NCI-H146 (cell line): ENCODE data around the gene IMPA2.
"Not testable (repeated sequence)": the region's sequence is repeated elsewhere in the genome, so short reads cannot be mapped to it uniquely, and the experiment has no call there.

ENCODE experiments used
- DNase-seq: peaks from one replicate; lab custom pipeline; 2025; lab: John Stamatoyannopoulos, UW

Gene IMPA2

DNA sequence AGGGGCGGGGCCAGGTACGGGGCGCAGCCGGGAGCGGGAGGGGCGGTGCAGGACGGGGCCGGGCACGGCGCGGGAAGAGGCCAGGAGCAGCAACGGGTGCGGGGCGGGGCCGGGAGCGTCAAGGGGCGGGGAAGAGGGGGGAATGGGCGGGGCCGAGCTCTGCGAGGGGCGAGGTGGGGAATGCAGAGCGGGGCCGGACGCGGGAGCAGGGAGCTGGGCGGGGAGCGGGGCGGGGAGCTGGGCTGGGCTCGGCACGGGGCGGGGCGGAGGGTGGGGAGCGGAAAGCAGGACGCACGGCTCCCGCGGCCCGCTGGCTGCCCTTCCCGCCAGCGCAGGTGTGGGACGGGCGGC lies at the start of gene IMPA2:
Gene IMPA2, plus strand, starts transcription at position 316 of the 351 bp plus-strand sequence. CDS start 163 bp downstream, outside the sequence.
- no peak for DNase-seq

DNA sequence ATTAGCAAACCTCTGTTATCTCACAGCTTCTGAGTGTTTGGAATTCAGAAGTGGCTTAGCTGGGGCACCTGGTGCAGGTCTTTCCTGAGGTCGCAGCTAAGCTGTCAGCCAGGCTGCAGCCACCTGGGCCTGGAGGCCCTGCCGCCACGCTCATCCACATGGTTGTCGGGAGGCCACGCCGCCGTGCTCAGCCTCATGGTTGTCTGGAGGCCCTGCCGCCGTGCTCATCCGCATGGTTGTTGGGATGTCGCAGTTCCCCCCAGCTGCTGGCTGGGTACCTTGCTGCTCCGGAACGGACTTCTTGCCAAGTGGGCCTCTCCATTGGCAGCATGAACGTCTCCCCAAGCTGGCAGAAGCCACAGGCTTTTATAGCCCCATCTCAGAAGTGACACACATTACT lies 48.9 kb upstream of the IMPA2 start:
- no peak for DNase-seq

DNA sequence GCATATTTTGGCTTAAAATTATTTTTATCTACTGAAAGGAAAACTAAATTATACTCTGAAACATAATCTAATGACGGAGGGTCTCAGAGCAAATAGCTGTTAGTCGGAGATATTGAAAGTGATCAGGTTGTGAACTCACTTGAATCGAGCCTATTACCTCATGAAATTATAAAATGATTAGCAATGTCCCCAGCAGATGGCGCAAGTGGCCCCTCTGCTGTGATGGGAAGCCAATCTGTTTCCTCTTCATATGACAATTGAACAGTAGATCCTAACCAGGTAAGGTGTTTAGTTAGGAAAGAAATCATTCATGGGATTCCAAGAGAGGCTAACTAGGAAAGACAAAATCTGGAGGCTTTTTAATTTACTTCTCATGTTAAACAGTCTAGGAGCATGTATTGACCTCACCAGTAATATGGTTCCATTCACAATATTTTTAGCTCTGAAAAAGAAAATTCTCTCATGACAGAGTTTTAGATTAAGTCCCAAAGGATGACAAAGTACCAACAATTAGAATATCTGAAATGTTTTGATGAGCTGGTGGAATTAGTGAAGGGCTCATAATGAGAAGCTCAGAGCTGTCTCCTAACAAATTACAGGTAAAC lies 43.3 kb upstream of the IMPA2 start:
- DNase-seq, result peak; percentile 78

DNA sequence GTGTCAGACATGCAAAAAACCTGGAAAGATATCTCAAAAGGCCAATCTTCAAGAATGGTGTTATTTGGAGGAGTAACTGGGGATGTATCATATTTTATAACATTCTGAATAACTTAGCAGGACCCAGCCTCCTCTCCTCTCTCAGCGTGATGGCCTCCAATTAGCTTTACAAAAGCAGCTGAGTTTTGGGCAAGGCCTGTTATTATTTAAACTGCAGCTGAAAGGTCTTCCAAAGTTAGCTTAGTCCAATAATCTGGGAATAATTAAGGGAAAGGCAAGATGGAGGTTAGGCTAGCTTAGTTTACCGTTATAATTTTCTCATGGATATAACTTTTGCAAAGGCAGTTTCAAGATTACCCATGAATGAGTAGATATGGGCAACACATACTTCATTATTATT lies 40.4 kb upstream of the IMPA2 start:
- DNase-seq, result no peak

DNA sequence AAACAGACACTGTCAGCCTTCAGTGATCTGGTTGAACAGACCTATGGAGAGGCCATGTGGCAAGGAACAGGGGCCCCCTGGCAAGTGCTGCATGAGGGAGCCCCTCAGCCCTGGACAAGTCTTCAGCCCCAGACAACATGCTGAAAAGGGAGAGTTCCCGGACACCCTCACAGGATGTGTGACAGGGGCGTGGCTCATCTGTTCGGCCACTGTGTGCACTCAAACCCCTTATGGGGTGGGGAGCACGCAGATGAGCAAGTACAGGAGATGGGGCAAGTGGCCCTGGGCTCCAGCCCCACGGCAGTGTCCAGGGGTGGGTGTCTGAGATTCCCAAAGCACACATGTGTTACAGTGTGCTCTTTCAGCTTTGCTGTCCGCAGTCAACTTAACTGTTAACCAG lies 37.8 kb upstream of the IMPA2 start:
- no peak for DNase-seq

DNA sequence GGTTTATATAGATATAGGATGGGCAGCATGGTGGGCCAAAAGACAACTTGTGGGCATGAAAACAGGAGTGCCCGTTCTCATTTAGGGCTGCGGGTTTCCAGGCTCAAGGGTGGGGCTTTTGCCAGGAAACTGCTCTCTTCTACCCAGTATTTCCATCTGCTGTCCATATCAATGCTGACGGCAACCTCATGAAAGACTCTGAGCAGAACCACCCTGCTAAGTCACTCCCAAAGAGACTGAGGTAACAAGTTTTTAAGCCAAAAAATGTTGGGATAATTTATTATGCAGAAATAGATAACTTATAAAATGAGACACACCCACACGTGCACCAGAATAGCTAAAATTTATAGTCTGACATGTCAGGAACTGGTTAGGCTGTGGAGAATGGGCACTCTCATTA lies 37.1 kb upstream of the IMPA2 start:
- DNase-seq, result no peak

DNA sequence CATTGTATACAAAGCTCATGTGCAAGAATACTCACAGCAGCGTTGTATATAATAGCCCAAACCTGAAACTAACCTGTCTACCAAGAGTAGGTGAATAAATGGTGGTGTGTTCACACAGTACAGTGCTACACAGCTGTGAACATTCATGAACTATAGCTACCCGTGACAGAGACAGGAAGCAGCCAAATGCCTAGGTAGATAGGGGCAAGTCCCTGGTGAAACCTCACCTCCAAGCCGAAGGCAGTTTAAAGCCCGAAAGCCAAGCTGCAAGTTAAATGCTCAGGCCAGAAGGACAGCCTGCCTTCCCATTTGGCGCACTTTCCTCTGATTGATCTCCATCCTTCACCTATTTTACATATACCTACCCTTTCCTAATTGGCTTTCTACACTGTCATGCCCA lies 36.5 kb upstream of the IMPA2 start:
- no peak for DNase-seq

DNA sequence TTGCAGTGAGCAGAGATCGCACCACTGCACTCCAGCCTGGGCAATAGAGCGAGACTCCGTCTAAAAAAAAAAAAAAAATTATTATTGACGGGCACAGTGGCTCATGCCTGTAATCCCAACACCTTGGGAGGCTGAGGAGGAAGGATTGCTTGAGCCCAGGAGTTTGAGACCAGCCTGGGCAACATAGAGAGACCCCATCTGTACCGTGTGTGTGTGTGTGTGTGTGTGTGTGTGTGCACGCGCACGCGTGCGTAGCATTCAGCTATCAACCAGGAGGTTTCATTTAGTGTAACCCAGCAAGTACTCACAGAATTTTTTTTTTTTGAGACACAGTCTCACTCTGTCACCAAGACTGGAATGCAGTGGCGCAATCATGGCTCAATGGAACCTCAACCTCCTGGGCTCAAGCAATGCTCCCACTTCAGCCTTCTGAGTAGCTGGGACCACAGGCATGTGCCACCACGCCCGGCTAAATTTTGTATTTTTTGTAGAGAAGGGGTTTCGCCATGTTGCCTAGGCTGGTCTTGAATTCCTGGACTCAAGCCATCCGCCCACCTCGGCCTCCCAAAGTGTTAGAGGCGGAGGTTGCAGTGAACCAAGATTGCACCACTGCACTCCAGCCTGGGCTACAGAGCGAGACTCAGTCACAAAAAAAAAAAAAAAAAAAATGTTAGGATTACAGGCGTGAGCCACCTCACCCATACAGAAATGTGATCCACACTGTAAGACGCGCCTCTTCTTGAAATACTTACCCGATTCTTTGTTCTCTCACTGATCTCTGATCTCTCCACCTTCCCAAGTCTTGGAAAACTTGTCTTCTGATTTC lies 35.3 kb upstream of the IMPA2 start:
- DNase-seq, result not testable (repeated sequence)

DNA sequence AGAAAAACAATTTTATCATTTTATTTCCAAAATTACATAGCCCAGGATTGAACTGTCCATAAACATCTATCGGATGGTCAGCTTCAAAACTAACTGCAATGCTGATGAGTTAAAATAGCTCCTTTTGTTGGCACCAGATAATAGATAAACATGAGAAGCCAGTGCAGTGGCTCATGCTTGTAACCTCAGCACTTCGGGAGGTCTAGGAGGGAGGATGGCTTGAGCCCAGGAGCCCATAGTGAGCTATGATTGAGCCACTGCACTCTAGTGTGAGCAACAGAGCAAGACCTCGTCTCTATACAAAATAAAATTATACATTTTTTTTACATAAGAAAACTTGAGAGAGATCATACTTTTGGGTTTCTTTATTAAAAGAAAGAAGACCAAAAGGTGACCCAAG lies 34.6 kb upstream of the IMPA2 start:
- no peak for DNase-seq

DNA sequence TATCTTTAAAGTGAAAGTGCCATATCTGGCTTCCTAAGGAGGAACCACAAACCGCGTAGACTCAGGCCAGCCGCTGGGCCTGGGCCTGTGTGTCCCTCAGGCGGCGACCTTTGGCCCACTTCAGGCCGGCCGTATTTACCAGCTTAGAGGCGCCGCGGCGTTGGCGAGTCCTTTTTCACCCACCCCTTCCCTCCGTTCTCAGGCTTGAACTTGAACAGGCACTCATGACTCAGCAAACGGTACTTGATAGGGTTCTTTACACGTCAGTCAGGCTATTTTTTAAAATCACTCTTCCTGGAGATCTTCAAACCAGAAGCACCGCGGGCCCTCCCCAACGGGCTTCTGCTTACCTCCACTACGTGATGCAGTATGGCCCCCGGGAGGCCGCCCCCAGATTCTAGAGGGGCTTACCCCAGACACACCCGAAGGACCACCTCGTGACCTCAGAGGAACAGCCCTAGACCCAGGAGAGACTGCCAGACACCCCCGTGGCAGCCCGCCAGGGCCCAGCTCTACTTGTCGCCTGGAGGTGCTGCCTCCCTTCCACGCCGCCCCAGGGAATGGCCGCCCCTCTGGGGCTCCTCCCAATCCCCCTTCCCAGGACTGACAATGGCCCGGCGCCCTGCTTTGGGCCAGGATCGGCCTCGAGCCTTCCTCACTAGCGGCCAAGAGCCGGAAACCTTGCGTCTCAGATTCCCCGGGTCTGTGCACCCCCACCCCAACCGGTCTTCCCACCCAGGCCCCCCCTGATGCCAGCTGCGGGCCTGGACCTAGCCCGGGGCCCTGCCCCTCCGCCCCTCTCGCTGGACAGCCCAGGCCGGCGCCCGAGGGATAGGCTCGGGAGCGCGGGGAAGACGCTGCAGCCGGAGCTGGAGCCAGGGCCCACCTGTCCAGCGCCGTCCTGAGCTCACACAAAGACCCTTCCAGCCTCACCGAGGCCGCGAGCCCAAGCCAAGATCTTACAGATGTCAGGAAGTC lies 33.8 kb upstream of the IMPA2 start:
- DNase-seq, result no peak

DNA sequence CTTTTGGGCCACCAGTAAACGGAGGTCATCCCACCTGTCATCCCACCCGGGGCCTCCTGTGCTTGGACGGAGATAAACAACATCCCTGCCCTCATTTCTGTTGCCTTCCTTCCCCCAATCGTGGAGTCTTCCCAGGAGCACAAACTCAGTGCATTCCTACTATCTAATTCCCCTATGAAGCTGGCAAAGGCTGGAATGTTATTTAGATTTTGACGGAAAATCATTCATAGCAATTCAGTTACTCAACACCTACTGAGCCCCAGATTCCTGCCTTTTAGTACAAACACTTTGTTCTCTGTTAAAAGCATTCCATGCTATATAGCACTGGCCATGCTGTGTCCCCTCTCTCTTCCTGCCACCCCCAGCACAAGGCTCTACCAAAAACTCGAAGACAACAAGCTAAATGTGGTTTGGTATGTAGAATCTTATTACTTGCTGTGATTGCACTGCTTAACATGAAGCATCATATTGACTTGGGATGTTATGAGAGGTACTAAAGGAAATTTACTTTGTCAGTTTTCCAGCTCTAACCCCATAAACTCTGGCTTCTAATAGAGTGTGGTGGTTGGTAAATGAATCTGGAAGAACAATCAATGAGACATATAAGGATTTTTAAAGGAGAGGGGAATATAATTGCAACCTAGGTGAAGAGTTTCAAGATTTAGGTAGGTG lies 32.3 kb upstream of the IMPA2 start:
- DNase-seq, result no peak

DNA sequence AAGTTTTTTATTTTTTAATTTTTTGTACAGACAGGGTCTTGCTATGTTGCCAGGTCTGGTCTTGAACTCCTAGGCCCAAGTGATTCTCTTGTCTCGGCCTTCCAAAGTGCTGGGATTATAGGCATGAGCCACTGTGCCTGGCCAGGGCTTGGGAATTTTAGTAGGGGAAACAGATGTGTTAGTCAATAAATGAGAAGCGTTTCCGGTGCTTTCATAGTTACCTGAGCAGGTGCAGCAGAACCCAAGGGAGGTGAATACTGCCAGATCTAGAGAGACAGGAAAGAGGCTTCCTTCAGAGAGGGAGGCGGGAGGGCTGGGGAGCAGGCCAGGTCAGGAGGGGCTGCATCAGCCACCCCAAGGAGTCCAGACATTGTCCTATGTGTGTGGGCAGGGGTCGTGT lies 30.5 kb upstream of the IMPA2 start:
- DNase-seq, result peak; percentile 75

DNA sequence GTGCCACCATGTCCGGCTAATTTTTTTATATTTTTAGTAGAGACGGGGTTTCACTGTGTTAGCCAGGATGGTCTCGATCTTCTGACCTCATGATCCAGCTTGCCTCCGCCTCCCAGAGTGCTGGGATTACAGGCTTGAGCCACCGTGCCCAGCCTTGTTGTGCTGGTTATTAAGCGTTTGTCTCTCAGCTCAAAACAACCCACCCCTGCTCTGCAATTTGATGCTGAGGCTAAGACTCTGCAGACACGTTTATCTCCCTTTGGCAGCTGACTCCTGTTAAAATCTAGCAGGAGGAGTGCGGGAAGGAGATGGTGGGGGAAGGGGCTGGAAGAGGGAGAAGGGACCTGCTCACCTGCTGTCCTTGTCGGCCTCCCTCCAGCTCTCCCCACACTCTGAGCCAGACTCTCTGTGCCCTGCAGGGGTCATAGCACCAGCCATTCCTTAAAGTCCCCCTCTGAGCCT lies 29.9 kb upstream of the IMPA2 start:
- DNase-seq, result peak; percentile 48

DNA sequence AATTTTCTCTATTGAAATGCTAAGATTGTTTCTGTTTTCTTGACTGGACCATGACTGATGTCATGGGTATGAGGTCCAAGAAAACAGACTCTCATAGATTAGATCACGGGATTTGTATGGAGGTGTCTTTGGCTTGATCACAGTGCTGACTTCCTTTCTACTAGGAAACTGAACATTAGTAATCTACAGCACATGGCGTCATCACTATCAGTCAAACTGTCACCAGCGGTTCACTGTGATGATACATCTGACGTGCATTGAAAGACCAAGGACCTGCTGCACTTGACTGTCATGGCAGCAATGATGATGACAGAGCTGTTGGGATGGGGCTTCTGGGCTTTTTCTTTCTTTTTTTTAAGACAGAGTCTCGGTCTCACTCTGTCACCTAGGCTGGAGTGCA lies 28.2 kb upstream of the IMPA2 start:
- DNase-seq, result no peak

DNA sequence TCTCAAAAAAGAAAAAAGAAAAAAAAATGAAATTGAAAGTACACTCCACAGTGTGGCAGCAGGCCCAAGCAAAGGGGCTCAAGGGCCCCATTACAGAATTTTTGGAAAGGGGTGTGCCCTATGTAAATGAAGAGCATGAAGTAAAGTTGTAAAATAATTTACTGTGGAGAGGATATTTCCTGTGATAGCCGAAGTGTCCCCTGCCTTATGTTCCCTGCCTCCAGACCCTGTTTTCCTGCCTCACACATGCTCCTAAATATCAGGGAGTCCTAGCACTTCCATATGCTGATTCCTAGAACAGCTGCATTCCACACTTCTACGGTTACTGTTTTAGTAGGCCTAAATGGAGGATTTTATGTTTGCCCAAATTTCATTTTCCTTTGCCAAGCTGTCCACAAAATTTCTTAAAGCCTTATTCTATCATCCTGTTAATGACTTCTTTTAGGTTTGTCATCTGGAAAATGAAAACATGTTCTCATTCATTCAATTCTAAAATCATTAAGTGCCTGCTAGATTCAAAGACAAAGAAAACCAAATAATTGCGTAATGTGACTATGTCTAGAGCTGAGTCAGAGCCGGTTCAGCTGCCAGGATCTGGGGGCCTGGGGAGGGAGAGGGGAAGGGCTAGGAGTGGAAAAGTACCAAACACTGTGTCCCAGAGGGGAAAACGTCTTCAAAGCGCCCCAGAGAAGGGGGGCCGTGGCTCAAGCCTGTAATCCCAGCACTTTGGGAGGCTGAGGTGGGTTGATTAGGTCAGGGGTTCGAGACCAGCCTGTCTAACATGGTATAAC lies 25.9 kb upstream of the IMPA2 start:
- DNase-seq, result peak; percentile 21

DNA sequence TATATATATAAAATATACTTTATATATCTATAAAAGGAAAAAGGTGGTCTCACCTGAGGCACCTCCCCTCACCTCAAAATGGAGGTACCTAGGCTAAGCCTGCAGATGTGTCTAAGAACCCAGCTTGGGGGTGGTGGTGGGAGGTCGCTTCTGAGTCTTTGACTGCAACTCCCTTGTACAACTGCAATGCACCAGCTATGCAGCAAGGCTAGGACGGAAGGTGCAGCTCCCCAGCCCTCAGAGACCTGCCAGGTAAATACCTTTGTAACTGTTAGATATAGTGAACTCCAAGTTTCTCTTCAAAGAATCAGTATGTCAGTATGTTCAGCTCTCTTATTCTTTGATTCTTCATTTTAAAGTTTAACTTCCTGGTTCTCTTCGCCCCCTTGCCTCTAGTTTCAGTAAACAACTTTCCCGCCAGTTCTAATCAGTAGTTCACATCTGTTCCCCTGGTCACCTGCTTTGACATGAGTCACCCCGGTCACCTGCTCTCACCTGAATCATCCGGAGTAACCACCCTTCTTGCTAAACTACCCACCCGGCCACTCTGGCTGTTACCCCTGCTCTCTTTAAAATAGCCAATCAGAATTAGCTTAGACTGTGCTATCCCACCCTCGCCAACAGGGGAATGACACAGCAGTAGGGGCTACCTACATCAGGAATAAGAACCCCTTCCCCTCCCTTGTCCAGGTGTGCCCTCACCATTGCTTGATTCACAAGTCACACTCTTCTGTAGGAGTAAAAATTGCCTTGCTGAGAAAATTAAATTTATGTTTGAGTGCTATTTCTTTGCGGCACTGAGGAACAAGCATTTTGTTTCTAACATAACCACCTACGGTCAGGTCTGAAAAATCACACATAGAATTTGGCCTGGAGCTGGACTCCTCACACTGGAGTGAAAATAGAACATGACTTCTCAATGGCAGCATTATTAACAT lies 24.7 kb upstream of the IMPA2 start:
- no peak for DNase-seq

DNA sequence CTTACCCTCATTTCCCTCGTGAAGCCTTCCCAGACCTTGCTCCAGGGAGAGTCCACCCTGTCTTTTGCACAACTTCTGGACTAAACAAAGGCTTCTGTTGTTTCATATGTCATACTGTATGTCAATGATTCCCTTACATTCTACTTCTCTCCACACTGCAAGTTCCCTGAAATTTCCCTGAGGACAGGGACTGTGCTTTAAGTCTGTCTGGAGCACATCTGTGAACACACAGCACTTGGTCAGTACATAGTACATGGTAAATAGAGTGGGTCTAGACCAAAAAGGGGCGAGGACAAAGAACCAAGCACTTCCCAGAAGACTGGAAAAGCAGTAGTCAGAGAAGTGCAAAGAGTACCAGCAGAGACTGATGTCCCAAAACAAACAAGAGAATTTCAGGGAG lies 23.7 kb upstream of the IMPA2 start:
- no peak for DNase-seq

DNA sequence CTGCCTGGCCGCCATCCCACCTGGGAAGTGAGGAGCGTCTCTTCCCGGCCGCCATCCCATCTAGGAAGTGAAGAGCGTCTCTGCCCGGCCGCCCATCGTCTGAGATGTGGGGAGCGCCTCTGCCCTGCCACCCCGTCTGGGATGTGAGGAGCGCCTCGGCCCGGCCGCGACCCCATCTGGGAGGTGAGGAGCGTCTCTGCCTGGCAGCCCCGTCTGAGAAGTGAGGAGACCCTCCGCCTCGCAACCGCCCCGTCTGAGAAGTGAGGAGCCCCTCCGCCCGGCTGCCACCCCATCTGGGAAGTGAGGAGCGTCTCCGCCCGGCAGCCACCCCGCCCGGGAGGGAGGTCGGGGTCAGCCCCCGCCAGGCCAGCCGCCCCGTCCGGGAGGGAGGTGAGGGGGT lies 21.7 kb upstream of the IMPA2 start:
- DNase-seq, result not testable (repeated sequence)

DNA sequence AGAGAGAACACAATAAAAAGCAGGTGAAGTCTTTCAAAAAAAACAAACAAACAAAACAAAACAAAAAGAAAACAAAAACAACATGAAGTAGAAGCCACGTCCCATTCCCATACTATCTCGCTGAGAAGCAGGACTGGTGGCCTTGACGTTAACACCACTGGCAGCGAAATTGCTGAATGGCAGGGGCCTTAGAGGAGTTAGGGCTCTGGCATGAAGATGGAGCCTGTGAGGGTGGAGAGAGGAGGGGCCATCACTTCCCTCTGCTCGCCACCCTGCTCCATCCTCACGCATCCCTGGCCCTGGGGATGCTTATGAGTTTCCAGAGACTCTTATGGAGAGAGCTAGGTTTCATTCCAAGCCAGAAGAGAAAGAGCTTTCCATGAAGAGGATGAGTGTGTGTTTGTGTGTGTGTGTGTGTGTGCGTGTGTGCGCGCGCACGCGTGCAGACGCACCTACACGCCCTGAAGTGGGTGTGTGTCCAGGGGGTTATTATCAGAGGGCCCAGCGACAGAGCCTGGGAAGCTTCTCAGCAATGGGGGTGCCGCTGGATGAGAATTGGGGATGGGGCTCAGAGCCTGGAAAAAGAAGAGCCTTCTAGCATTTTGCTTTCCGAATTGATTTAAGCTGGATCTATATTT lies 20.4 kb upstream of the IMPA2 start:
- no peak for DNase-seq

DNA sequence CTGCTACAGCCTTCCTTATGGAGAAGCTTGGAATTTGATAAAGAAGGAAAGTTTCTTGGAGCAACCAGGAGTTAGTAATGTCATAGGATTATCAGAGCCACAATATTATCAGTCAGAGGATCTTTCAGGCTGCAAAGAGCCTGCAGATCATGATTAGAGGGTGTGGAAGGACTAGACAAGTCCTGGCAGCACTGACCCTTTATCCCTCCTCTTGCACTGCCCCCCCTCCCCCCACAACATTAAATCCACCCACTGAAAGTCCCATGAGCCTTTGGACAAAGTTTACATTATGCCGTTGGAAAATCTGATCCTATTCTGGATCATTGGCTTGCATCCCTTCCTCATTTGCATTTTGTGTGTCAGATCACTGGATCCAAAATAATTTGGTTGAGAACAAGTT lies 18.7 kb upstream of the IMPA2 start:
- no peak for DNase-seq
